HepG2 (cell line): ENCODE data around the gene AMOTL2. TPM values are rescaled to one million over a fixed set of nuclear protein-coding genes. Genes with fewer than 3 reads are reported as not detected.

Source experiments
- FIP1L1 ChIP-seq: fragments of 200-400 bp; formaldehyde crosslinking; IDR thresholded peaks from 2 replicates; pipeline ENCODE4 v1.6.1; 2018; ENCODE audit warnings: low read depth, mild to moderate bottlenecking, low read length, moderate library complexity, borderline replicate concordance; ENCODE audit not compliant: insufficient read depth
- GABPB1 ChIP-seq: IDR thresholded peaks from 2 replicates; pipeline ENCODE4 v1.6.1; 2016; ENCODE audit warnings: mild to moderate bottlenecking, missing genetic modification reagents, moderate library complexity, missing compliant biosample characterization
- HNF4A ChIP-seq: sonication (generic); formaldehyde crosslinking; IDR thresholded peaks from 2 replicates; pipeline ENCODE4 v1.4.0; 2020; ENCODE audit warnings: missing genetic modification reagents
- KMT2B ChIP-seq: IDR thresholded peaks from 2 replicates; pipeline ENCODE4 v1.6.1; 2016; ENCODE audit warnings: missing genetic modification reagents, missing compliant biosample characterization
- MEIS2 ChIP-seq: sonication (generic); formaldehyde crosslinking; IDR thresholded peaks from 2 replicates; pipeline ENCODE4 v1.9.0; 2021; ENCODE audit warnings: mild to moderate bottlenecking, missing genetic modification reagents
- PHF21A ChIP-seq: sonication (generic); formaldehyde crosslinking; IDR thresholded peaks from 2 replicates; pipeline ENCODE4 v1.5.0; 2020; ENCODE audit warnings: mild to moderate bottlenecking, missing genetic modification reagents
- RAD51 ChIP-seq: fragments of 450-650 bp; IDR thresholded peaks from 2 replicates; pipeline ENCODE4 v1.6.1; 2016; ENCODE audit warnings: borderline replicate concordance
- SIX4 ChIP-seq: sonication (generic); formaldehyde crosslinking; IDR thresholded peaks from 2 replicates; pipeline ENCODE4 v1.4.0; 2020; ENCODE audit warnings: missing genetic modification reagents
- SOX5 ChIP-seq: IDR thresholded peaks from 2 replicates; pipeline ENCODE4 v1.6.1; 2016; ENCODE audit warnings: borderline replicate concordance
- ZNF260 ChIP-seq: sonication (generic); formaldehyde crosslinking; IDR thresholded peaks from 2 replicates; pipeline ENCODE4 v1.4.0; 2020; ENCODE audit warnings: missing genetic modification reagents, low read depth, mild to moderate bottlenecking, borderline replicate concordance
- ZNF543 ChIP-seq: sonication (generic); formaldehyde crosslinking; IDR thresholded peaks from 2 replicates; pipeline ENCODE4 v1.4.0; 2020; ENCODE audit warnings: mild to moderate bottlenecking, missing genetic modification reagents
- ZNF7 ChIP-seq: IDR thresholded peaks from 2 replicates; pipeline ENCODE4 v1.6.1; 2016; ENCODE audit warnings: missing biosample characterization, missing genetic modification reagents
- ZNF713 ChIP-seq: sonication (generic); formaldehyde crosslinking; IDR thresholded peaks from 2 replicates; pipeline ENCODE4 v1.4.0; 2020; ENCODE audit warnings: mild to moderate bottlenecking, missing genetic modification reagents
- polyA plus RNA-seq, 8 experiments: library from polyadenylated mRNA; depleted of rRNA in 3 of 8; stranded (reverse) in 7 of 8; unstranded in 1 of 8; fragments of >200 nt; fragmentation: Illumina TruSeq in 4 of 8; extraction: Trizol in 4 of 8; gene quantifications; 2 replicates each; pipeline versions ENCODE4 v1.2.1 to v1.2.3, GENCODE V29; 2011 to 2016; ENCODE audit warnings: low read depth in 4 of 8, missing spikeins in 1 of 8, mixed read lengths in 1 of 8; ENCODE audit not compliant: insufficient read depth in 1 of 8
- total RNA-seq, 5 experiments: library from RNA; depleted of rRNA; stranded (reverse); fragments of >200 nt; fragmentation: Illumina TruSeq; extraction: Trizol; gene quantifications; 2 replicates each; pipeline ENCODE4 v1.2.3, GENCODE V29; 2016; ENCODE audit warnings: low read depth in 1 of 5
- TF ChIP-seq, protein P1 (sequence below): sonication (generic); formaldehyde crosslinking; IDR thresholded peaks from 2 replicates; pipeline ENCODE4 v1.4.0; 2020; ENCODE audit warnings: mild to moderate bottlenecking, missing genetic modification reagents, borderline replicate concordance
- TF ChIP-seq, protein P2 (sequence below): sonication (generic); formaldehyde crosslinking; conservative IDR thresholded peaks from 2 replicates; pipeline ENCODE4 v1.8.0; 2022; ENCODE audit warnings: missing genetic modification reagents
- TF ChIP-seq, protein P3 (sequence below): sonication (generic); formaldehyde crosslinking; IDR thresholded peaks from 2 replicates; pipeline ENCODE4 v1.4.0; 2020; ENCODE audit warnings: mild to moderate bottlenecking, missing genetic modification reagents
- TF ChIP-seq, protein P4 (sequence below): sonication (generic); IDR thresholded peaks from 2 replicates; pipeline ENCODE4 v1.6.1; 2016; ENCODE audit warnings: low read depth, borderline replicate concordance
- TF ChIP-seq, protein P5 (sequence below): sonication (generic); formaldehyde crosslinking; IDR thresholded peaks from 2 replicates; pipeline ENCODE4 v1.8.0; 2022; ENCODE audit warnings: mild to moderate bottlenecking, missing genetic modification reagents
- TF ChIP-seq, protein P6 (sequence below): sonication (generic); formaldehyde crosslinking; IDR thresholded peaks from 2 replicates; pipeline ENCODE4 v1.8.1; 2023; ENCODE audit warnings: missing genetic modification reagents, mild to moderate bottlenecking, borderline replicate concordance

Gene AMOTL2
- total and polyA plus RNA-seq, 2 of the 13 experiments (the other 11 are each of a cell fraction or from before 2014, with no cell fraction given): 17.3 to 18.5 TPM

DNA sequence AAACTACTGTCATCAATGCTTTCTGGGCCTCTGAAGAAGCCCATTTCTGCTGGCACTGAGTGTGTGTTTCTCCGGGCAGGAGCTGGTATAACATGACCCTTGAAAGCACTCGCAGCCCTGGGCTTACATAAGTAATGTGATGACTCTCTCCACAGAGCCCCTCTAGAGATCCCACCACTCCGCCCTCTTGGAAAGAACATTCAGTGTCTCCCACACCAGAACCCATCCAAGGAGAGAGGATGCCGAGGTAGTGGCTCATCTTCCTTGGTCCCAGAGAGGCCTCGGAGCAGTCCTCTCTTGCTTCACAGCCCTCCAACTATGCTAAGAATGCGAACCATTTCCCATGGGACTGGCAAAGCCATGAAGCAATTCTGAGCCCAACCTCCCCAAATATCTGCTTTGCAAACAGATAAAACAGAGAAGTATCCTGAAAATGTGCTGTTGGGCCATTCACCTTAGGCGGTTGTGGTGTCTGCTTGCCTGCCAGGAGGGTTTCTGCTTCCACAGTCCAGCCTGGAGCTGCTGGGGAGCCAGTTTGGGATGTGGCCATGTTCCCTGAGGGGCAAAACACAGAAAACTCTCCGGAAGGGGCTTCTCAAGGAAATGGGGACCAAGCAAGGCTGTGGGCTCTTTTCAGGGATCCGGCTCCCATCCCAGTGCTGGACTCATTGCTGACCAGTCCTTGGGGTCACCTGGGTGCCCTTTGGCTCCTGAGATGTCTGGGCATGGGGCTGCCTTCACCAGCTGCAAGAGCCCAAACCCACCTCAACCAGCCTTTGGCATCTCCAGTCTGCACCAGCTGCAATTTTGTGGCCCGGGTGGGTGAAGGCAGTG lies 47.3 kb downstream of the AMOTL2 start (continued):
- TF ChIP-seq, protein P1, sequence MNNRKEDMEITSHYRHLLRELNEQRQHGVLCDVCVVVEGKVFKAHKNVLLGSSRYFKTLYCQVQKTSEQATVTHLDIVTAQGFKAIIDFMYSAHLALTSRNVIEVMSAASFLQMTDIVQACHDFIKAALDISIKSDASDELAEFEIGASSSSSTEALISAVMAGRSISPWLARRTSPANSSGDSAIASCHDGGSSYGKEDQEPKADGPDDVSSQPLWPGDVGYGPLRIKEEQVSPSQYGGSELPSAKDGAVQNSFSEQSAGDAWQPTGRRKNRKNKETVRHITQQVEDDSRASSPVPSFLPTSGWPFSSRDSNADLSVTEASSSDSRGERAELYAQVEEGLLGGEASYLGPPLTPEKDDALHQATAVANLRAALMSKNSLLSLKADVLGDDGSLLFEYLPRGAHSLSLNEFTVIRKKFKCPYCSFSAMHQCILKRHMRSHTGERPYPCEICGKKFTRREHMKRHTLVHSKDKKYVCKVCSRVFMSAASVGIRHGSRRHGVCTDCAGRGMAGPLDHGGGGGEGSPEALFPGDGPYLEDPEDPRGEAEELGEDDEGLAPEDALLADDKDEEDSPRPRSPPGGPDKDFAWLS (CRISPR knock-in tag): no peak
- TF ChIP-seq, protein P2, sequence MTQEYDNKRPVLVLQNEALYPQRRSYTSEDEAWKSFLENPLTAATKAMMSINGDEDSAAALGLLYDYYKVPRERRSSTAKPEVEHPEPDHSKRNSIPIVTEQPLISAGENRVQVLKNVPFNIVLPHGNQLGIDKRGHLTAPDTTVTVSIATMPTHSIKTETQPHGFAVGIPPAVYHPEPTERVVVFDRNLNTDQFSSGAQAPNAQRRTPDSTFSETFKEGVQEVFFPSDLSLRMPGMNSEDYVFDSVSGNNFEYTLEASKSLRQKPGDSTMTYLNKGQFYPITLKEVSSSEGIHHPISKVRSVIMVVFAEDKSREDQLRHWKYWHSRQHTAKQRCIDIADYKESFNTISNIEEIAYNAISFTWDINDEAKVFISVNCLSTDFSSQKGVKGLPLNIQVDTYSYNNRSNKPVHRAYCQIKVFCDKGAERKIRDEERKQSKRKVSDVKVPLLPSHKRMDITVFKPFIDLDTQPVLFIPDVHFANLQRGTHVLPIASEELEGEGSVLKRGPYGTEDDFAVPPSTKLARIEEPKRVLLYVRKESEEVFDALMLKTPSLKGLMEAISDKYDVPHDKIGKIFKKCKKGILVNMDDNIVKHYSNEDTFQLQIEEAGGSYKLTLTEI: no peak
- TF ChIP-seq MEIS2 (CRISPR knock-in tag) (no peak), KMT2B (CRISPR knock-in tag) (no peak), SIX4 (CRISPR knock-in tag) (0 out of 2 replicates have a peak, but pooled peaks have one; percentile 28), ZNF713 (CRISPR knock-in tag) (no peak), FIP1L1 (no peak), HNF4A (CRISPR knock-in tag) (peak; percentile 52), PHF21A (CRISPR knock-in tag) (peak; percentile 53; the same call in 1 of the 2 replicates), ZNF7 (CRISPR knock-in tag) (no peak), RAD51 (no peak), GABPB1 (CRISPR knock-in tag) (no peak), SOX5 (peak; percentile 47; the same call in 1 of the 2 replicates), ZNF260 (no peak), ZNF543 (CRISPR knock-in tag) (no peak)
- TF ChIP-seq, protein P3, sequence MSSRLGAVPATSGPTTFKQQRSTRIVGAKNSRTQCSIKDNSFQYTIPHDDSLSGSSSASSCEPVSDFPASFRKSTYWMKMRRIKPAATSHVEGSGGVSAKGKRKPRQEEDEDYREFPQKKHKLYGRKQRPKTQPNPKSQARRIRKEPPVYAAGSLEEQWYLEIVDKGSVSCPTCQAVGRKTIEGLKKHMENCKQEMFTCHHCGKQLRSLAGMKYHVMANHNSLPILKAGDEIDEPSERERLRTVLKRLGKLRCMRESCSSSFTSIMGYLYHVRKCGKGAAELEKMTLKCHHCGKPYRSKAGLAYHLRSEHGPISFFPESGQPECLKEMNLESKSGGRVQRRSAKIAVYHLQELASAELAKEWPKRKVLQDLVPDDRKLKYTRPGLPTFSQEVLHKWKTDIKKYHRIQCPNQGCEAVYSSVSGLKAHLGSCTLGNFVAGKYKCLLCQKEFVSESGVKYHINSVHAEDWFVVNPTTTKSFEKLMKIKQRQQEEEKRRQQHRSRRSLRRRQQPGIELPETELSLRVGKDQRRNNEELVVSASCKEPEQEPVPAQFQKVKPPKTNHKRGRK (CRISPR knock-in tag): no peak
- TF ChIP-seq, protein P4, sequence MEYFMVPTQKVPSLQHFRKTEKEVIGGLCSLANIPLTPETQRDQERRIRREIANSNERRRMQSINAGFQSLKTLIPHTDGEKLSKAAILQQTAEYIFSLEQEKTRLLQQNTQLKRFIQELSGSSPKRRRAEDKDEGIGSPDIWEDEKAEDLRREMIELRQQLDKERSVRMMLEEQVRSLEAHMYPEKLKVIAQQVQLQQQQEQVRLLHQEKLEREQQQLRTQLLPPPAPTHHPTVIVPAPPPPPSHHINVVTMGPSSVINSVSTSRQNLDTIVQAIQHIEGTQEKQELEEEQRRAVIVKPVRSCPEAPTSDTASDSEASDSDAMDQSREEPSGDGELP: peak; percentile 25; the same call in 1 of the 2 replicates
- TF ChIP-seq, protein P5, sequence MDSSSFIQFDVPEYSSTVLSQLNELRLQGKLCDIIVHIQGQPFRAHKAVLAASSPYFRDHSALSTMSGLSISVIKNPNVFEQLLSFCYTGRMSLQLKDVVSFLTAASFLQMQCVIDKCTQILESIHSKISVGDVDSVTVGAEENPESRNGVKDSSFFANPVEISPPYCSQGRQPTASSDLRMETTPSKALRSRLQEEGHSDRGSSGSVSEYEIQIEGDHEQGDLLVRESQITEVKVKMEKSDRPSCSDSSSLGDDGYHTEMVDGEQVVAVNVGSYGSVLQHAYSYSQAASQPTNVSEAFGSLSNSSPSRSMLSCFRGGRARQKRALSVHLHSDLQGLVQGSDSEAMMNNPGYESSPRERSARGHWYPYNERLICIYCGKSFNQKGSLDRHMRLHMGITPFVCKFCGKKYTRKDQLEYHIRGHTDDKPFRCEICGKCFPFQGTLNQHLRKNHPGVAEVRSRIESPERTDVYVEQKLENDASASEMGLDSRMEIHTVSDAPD: peak; percentile 97
- TF ChIP-seq, protein P6, sequence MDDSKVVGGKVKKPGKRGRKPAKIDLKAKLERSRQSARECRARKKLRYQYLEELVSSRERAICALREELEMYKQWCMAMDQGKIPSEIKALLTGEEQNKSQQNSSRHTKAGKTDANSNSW (CRISPR knock-in tag): no peak
